GM23338 (cell line): ENCODE measurements around the gene OPN4. TPM values are rescaled to one million over a fixed set of nuclear protein-coding genes. Genes with fewer than 3 reads are reported as not detected.

Source experiments
- ATAC-seq: fragments of 200-7000 bp; cut with Tn5 transposase; 3 replicates; pipeline ENCODE4 v1.9.1; 2020
- DNase-seq: peaks from one replicate; pipeline ENCODE4 v3.0.0-alpha.2; 2015; ENCODE audit warnings: low spot score
- H2AFZ ChIP-seq: fragments of 200-600 bp; sonication (generic); 2 replicates; pipeline ENCODE4 v1.8.0; 2016; ENCODE audit warnings: antibody characterized with exemption, mild to moderate bottlenecking, moderate library complexity
- H3F3A ChIP-seq: fragments of 200-600 bp; sonication (generic); replicated peaks from 2 replicates; pipeline ENCODE4 v1.8.0; 2017; ENCODE audit warnings: antibody characterized with exemption, mixed run types, low read depth
- H3K27ac ChIP-seq: fragments of 200-600 bp; sonication (generic); 2 replicates; pipeline ENCODE4 v1.6.1; 2016; ENCODE audit warnings: low read depth
- H3K27me3 ChIP-seq: fragments of 200-600 bp; sonication (generic); 2 replicates; pipeline ENCODE4 v1.8.0; 2016; ENCODE audit warnings: mild to moderate bottlenecking, mixed run types, moderate library complexity; ENCODE audit not compliant: insufficient read depth
- H3K36me3 ChIP-seq: fragments of 200-600 bp; sonication (generic); 2 replicates; pipeline ENCODE4 v1.8.0; 2016; ENCODE audit warnings: mild to moderate bottlenecking; ENCODE audit not compliant: insufficient read depth
- H3K4me1 ChIP-seq: fragments of 200-600 bp; sonication (generic); 2 replicates; pipeline ENCODE4 v1.8.0; 2016; ENCODE audit warnings: mild to moderate bottlenecking, moderate library complexity; ENCODE audit not compliant: insufficient read depth
- H3K4me2 ChIP-seq: fragments of 200-600 bp; sonication (generic); 2 replicates; pipeline ENCODE4 v1.7.1; 2017; ENCODE audit warnings: mixed run types
- H3K4me3 ChIP-seq: fragments of 200-600 bp; sonication (generic); 2 replicates; pipeline ENCODE4 v1.6.1; 2016; ENCODE audit warnings: mixed run types
- H3K79me2 ChIP-seq: fragments of 200-600 bp; sonication (generic); replicated peaks from 2 replicates; pipeline ENCODE4 v1.8.0; 2017; ENCODE audit warnings: mild to moderate bottlenecking; ENCODE audit not compliant: insufficient read depth
- H3K9me2 ChIP-seq: fragments of 200-600 bp; sonication (generic); 2 replicates; pipeline ENCODE4 v1.8.0; 2017; ENCODE audit not compliant: insufficient read depth
- H4K20me1 ChIP-seq: fragments of 200-600 bp; sonication (generic); replicated peaks from 2 replicates; pipeline ENCODE4 v1.8.0; 2017; ENCODE audit warnings: mild to moderate bottlenecking; ENCODE audit not compliant: insufficient read depth
- H3K27ac Mint-ChIP-seq: 2 replicates; pipeline ENCODE4 v1.8.0; 2020; ENCODE audit warnings: inconsistent platforms, mild to moderate bottlenecking, moderate library complexity, mixed read lengths
- H3K27me3 Mint-ChIP-seq: 3 replicates; pipeline ENCODE4 v1.8.0; 2022; ENCODE audit warnings: low read depth, mild to moderate bottlenecking, moderate library complexity, mixed read lengths, inconsistent platforms; ENCODE audit not compliant: insufficient read depth, poor library complexity
- H3K36me3 Mint-ChIP-seq: 3 replicates; pipeline ENCODE4 v1.8.0; 2021; ENCODE audit warnings: low read depth, mild to moderate bottlenecking, inconsistent platforms, moderate library complexity, mixed read lengths
- H3K4me1 Mint-ChIP-seq: 3 replicates; pipeline ENCODE4 v1.8.0; 2020; ENCODE audit warnings: mild to moderate bottlenecking, inconsistent platforms, mixed read lengths
- H3K4me3 Mint-ChIP-seq: 3 replicates; pipeline ENCODE4 v1.8.0; 2021; ENCODE audit warnings: moderate library complexity, mild to moderate bottlenecking, inconsistent platforms, mixed read lengths
- H3K9me3 Mint-ChIP-seq: 3 replicates; pipeline ENCODE4 v1.8.0; 2020; ENCODE audit warnings: moderate library complexity, mild to moderate bottlenecking, inconsistent platforms, mixed read lengths
- CREB1 ChIP-seq: fragments of 250-450 bp; sonication (Bioruptor Pico); IDR thresholded peaks from 2 replicates; pipeline ENCODE4 v1.5.0; 2020; ENCODE audit warnings: low read depth, mild to moderate bottlenecking, moderate library complexity
- CTCF ChIP-seq, 2 experiments: fragments of 200-600 bp in 1 of 2; sonication (generic) in 1 of 2; conservative IDR thresholded peaks; 2 replicates each; pipeline versions ENCODE4 v1.5.1 to v1.6.1; 2016 to 2017; ENCODE audit warnings: antibody characterized with exemption in 2 of 2, low read depth in 2 of 2, mild to moderate bottlenecking in 2 of 2, moderate library complexity in 1 of 2
- ETS1 ChIP-seq: IDR thresholded peaks from 2 replicates; pipeline ENCODE4 v1.6.1; 2016; ENCODE audit warnings: antibody characterized with exemption
- EZH2 ChIP-seq: fragments of 200-600 bp; sonication (generic); IDR thresholded peaks from one replicate; pipeline ENCODE4 v1.8.0; 2017; ENCODE audit warnings: antibody characterized with exemption, mild to moderate bottlenecking, low read depth; ENCODE audit not compliant: unreplicated experiment
- EZH2phosphoT487 ChIP-seq: fragments of 200-600 bp; sonication (generic); IDR thresholded peaks from one replicate; pipeline ENCODE4 v1.8.1; 2018; ENCODE audit warnings: antibody characterized with exemption; ENCODE audit not compliant: unreplicated experiment
- JUNB ChIP-seq: IDR thresholded peaks from one replicate; pipeline ENCODE4 v1.6.1; 2016; ENCODE audit warnings: antibody characterized with exemption; ENCODE audit not compliant: unreplicated experiment
- NANOG ChIP-seq: IDR thresholded peaks from 2 replicates; pipeline ENCODE4 v1.6.1; 2016; ENCODE audit warnings: antibody characterized with exemption, borderline replicate concordance
- POLR2AphosphoS5 ChIP-seq: IDR thresholded peaks from 2 replicates; pipeline ENCODE4 v1.6.1; 2016; ENCODE audit warnings: antibody characterized with exemption, low read depth
- REST ChIP-seq: IDR thresholded peaks from one replicate; pipeline ENCODE4 v1.6.1; 2018; ENCODE audit warnings: antibody characterized with exemption; ENCODE audit not compliant: unreplicated experiment
- STAT1 ChIP-seq: IDR thresholded peaks from one replicate; pipeline ENCODE4 v1.6.1; 2016; ENCODE audit warnings: antibody characterized with exemption; ENCODE audit not compliant: unreplicated experiment
- ZNF114 ChIP-seq: fragments of 250-450 bp; sonication (Bioruptor Pico); IDR thresholded peaks from 2 replicates; pipeline ENCODE4 v1.5.0; 2020; ENCODE audit warnings: mild to moderate bottlenecking, moderate library complexity
- ZNF462 ChIP-seq: fragments of 250-450 bp; sonication (Bioruptor Pico); IDR thresholded peaks from 2 replicates; pipeline ENCODE4 v1.5.0; 2020; ENCODE audit warnings: mild to moderate bottlenecking, moderate library complexity
- polyA plus RNA-seq: library from polyadenylated mRNA; unstranded; fragments of >200 nt; fragmentation: Nextera tagmentation; extraction: Ambion mirVana; gene quantifications from 2 replicates; pipeline ENCODE4 v1.2.1, GENCODE V29; 2016
- total RNA-seq: library from RNA; depleted of rRNA; stranded (reverse); fragments of >200 nt; shearing (Covaris generic); gene quantifications from 2 replicates; pipeline ENCODE4 v1.2.3, GENCODE V29; 2014

Gene OPN4
- total and polyA plus RNA-seq, 2 experiments from 2014 or later = not detected

DNA sequence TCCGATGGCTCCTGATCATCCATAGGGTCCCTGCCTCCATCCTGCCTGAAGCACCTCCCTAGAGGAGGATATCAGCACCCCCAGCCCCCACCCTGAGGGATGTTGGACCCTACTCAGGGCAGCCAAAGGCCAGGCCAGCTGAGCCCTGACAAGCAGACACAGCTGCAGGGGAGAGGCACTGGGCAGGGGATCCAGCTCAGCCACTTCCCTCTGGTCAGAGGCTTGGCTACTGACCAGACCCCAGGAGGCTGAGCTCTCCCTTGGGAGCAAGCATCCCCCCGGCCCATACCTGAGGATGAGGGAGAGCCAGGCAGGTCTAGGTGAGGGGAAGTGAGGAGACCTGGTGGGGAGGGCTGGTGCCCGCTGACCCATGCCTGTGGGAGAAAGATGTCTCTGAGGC is 20.6 kb downstream of the OPN4 start (continued):
- no peak for TF ChIP-seq ETS1
- no peak for TF ChIP-seq JUNB
- no peak for TF ChIP-seq EZH2phosphoT487
- TF ChIP-seq ZNF114 (CRISPR knock-in tag) = no peak
- no peak for TF ChIP-seq STAT1

DNA sequence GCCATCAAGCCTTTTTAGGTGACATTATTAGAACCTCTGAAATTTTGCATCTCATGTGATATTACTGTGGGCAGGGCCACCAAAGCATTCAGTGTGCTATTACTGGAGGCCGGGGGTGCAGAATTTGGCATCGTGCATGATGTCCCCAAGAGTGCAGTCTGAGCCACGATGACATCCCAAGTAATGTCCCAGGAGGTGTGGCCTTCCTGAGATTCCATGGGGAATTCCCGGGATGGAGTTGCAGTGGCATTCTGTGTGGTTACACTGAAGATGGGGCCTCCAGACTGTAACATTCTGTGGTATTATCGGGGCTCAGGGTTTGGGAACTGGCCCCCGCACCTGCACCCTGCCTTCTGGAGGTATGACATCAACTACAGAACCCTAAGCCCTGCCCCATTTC is 23.0 kb downstream of the OPN4 start:
- Histone ChIP-seq H3K4me2 (no peak overlapping the region), H3K9me2 (no peaks in the 10 kb centered on the region), H3K4me1 (no peaks in the 10 kb centered on the region), H3K36me3 (no peaks in the 10 kb centered on the region), H3K4me3 (no peak overlapping the region), H4K20me1 (no peaks in the 10 kb centered on the region), H3K27me3 (no peaks in the 10 kb centered on the region), H3K79me2 (no peaks in the 10 kb centered on the region), H2AFZ (no peak overlapping the region), H3F3A (no peaks in the 10 kb centered on the region), H3K27ac (no peak overlapping the region)
- DNase-seq (no peak), ATAC-seq (no peak)
- Mint-ChIP-seq H3K4me1 (peaks cover 35% of the 10 kb centered on the region), H3K4me3 (no peak overlapping the region), H3K36me3 (no peaks in the 10 kb centered on the region), H3K9me3 (no peaks in the 10 kb centered on the region), H3K27ac (no peak overlapping the region), H3K27me3 (peaks cover 9% of the 10 kb centered on the region)
- TF ChIP-seq ZNF114 (CRISPR knock-in tag) (no peak), JUNB (no peak), ZNF462 (CRISPR knock-in tag) (no peak), EZH2phosphoT487 (no peak), POLR2AphosphoS5 (no peak), ETS1 (no peak), REST (no peak), CTCF (conservative IDR thresholded peaks at IDR 0.05; ENCODE audit: low read depth in 2 of 2) (no peak), STAT1 (no peak), CREB1 (CRISPR knock-in tag) (no peak), EZH2 (no peak), NANOG (no peak)
